ENCODE measurements around the gene EIF4E.
A peak's percentile ranks its signal among the peaks of the same experiment; 100 is the strongest.
"Not testable (repeated sequence)": the region's sequence is repeated elsewhere in the genome, so short reads cannot be mapped to it uniquely, and the experiment has no call there.

EIF4E gene

GRCh38 chr4:98928505-98929340 is at the start of gene EIF4E:
EIF4E (minus strand) TSS chr4:98929133; CDS start chr4:98929112, 21 bp downstream.
- DNase-seq = peak; percentile 99

- no peak for DNase-seq
These were observed 48.6 kb upstream of the EIF4E start for GRCh38 chr4:98977557-98977956.

- no peak for DNase-seq
These were observed 47.8 kb upstream of the EIF4E start for GRCh38 chr4:98976716-98977115.

- peak; percentile 38 for DNase-seq
These were observed 41.2 kb upstream of the EIF4E start for GRCh38 chr4:98969878-98970785.

- DNase-seq = no peak
These were observed 38.9 kb upstream of the EIF4E start for GRCh38 chr4:98967786-98968329.

- no peak for DNase-seq
These were observed 38.0 kb upstream of the EIF4E start for GRCh38 chr4:98966926-98967325.

- no peak for DNase-seq
These were observed 34.9 kb upstream of the EIF4E start for GRCh38 chr4:98963538-98964433.

- no peak for DNase-seq
These were observed 32.8 kb upstream of the EIF4E start for GRCh38 chr4:98961770-98962169.

GRCh38 chr4:98959411-98959810 is 30.5 kb upstream of the EIF4E start:
- DNase-seq = no peak

- DNase-seq = no peak
These were observed 29.1 kb upstream of the EIF4E start for GRCh38 chr4:98958065-98958464.

GRCh38 chr4:98955229-98955628 is 26.3 kb upstream of the EIF4E start:
- DNase-seq = no peak

GRCh38 chr4:98951710-98952109 is 22.8 kb upstream of the EIF4E start:
- peak; percentile 2 for DNase-seq

- peak; percentile 46 for DNase-seq
These were observed 22.0 kb upstream of the EIF4E start for GRCh38 chr4:98950925-98951324.

- DNase-seq = no peak
These were observed 17.4 kb upstream of the EIF4E start for GRCh38 chr4:98946359-98946758.

GRCh38 chr4:98945297-98945850 is 16.4 kb upstream of the EIF4E start:
- peak; percentile 4 for DNase-seq

- DNase-seq = peak; percentile 30
These were observed 11.0 kb upstream of the EIF4E start for GRCh38 chr4:98939892-98940298.

GRCh38 chr4:98939438-98939837 is 10.5 kb upstream of the EIF4E start:
- DNase-seq = no peak

- DNase-seq = no peak
These were observed 9.2 kb upstream of the EIF4E start for GRCh38 chr4:98937986-98938720.

GRCh38 chr4:98935633-98936032 is 6.7 kb upstream of the EIF4E start:
- no peak for DNase-seq

GRCh38 chr4:98934851-98935250 is 5.9 kb upstream of the EIF4E start:
- DNase-seq = not testable (repeated sequence)

GRCh38 chr4:98932539-98932938 is 3.6 kb upstream of the EIF4E start:
- peak; percentile 80 for DNase-seq

Measured in MV-4-11 (cell line).